GM19438 (cell line): ENCODE data around the gene TPD52L1.
A peak's percentile ranks its signal among the peaks of the same experiment; 100 is the strongest.
"Not testable (repeated sequence)": the region's sequence is repeated elsewhere in the genome, so short reads cannot be mapped to it uniquely, and the experiment has no call there.

Experiments used
- ATAC-seq: cut with Tn5 transposase; IDR thresholded peaks from one replicate; pipeline ENCODE4 v1.9.1; 2021; ENCODE audit warnings: low read depth; ENCODE audit not compliant: unreplicated experiment

Gene TPD52L1, protein sequence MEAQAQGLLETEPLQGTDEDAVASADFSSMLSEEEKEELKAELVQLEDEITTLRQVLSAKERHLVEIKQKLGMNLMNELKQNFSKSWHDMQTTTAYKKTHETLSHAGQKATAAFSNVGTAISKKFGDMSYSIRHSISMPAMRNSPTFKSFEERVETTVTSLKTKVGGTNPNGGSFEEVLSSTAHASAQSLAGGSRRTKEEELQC

DNA sequence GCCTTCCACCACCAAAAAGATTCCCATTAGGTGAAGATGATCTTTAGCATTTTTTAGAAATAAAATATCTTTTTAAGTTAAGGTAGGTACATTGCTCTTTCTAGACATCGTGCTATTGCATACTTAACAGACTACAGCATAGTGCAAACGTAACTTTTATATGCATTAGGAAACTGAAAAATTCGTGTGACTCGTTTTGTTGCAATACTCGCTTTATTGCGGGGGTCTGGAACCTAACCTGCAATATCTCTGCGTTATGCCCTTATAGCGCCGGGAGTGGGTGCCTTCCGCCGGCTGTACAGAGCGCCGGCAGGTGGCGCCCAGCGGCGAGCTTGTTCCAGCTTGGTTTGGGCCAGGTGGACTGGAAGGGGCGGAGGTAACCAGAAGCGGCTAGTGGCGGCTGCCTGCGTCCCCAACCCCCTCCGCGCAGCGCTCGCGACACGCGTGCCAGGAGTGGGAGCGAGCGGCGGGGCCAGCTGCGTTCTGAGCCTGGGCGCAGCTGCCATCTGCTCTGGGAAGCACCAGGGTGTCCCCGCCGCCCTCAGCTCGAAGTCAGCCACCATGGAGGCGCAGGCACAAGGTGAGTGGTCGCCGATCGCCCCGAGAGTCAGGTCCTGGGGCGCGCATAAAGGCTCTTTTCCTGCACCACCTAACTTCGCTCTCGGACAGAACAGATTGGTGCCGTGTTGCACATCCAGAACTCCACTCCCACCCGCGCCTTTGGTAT is at the start of gene TPD52L1:
TPD52L1 (plus strand) TSS at position 383 of the 727 bp plus-strand sequence; CDS start at position 562, 179 bp downstream.
- ATAC-seq, result peak; percentile 100

DNA sequence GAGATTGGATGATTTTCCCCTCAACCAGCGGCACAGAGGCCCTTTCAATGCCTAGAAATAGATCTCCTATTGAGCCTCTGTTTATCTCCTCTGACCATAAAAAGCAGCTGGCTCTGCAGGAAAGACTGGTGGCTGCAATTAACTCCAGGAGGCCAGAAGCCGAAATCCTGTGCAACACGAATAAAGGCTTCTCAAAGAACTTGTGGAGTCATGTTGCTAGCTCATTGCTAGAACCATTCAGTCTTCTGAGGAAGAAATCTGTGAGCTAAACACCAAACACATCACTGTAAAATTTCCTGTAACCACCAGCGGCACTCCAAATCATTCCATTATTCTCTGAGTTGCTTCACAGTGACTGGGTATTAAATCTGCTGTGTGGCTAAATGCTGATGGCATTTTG is 49.1 kb upstream of the TPD52L1 start:
- no peak for ATAC-seq

DNA sequence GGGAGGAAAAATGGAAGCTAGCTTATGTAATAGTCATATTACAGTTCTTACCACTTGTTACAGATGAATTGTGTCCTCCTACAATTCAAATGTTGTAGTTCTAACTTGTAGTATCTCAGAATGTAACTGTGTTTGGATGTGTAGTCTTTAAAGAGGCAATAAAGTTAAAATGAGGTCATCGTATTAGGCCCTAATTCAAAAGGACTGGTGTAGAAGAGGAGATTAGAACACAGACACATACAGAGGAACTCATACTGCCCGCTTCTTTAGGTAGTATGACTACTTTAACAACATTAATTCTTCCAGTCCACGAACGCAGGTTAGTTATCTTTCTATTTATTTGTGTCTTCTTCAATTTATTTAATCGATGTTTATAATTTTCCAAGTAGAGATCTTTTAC is 46.5 kb upstream of the TPD52L1 start:
- no peak for ATAC-seq

DNA sequence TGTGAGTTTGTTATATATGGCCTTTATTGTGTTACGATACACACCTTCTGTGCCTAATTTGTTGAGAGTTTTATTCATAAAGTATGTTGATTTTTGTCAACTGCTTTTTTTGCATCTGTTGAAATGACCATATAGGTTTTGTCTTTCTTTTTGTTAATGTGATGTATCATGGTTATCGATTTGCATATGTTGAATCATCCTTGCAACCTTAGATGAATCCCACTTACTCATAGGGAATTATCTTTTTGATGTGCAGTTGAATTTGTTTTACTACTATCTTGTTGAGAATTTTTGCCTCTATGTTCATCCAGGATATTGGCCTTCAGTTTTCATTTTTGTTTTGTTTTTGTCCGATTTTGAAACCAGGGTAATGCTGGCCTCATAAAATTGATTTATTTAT is 45.7 kb upstream of the TPD52L1 start:
- no peak for ATAC-seq

DNA sequence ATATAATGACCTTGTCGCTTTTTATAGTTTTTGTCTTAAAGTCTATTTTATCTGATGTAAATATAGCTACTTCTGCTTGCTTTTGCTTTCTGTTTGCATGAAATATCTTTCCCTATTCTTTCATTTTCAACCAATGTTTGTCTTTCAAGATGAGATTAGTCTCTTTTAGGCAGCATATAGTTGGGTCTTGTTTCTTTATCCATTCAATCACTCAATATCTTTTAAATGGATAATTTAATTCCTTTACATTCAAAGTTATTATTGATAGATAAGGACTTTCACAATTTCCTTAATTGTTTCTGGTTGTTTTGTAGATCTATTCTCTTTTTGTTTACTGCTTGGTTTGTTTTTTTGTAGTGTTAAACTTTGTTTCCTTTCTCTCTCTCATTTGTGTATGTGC is 43.5 kb upstream of the TPD52L1 start:
- no peak for ATAC-seq

DNA sequence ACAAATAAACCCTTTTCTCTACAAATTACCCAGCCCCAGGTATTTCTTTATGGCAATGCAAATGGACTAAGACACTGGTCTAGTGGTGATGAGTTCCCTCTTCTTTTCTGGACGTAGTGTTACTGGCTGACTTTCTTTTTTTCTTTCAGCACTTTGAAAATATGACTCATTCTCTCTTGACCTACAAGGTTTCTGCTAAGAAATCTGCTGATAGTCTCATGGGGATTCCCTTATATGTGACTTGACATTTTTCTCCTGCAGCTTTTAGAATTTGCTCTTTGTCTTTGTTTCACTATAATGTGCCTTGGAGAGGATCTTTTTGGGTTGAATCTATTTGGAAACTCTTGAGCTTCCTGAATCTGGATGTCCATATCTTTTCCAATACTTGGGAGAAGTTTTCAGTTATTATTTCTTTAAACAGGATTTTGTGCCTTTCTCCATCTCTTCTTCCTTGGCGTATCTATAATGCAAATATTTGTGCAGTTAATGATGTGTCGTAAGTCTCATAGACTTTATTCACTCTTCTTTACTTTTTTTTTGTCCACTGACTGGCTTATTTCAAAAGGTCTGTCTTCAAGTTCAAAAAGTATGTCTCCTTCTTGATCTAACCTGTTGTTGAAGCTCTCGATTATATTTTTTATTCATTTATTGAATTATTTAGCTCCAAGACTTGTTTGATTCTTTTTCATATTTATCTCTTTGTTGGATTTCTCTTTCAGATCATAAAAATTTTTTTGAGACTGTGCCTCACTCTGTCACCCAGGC is 42.2 kb upstream of the TPD52L1 start:
- ATAC-seq, result no peak

DNA sequence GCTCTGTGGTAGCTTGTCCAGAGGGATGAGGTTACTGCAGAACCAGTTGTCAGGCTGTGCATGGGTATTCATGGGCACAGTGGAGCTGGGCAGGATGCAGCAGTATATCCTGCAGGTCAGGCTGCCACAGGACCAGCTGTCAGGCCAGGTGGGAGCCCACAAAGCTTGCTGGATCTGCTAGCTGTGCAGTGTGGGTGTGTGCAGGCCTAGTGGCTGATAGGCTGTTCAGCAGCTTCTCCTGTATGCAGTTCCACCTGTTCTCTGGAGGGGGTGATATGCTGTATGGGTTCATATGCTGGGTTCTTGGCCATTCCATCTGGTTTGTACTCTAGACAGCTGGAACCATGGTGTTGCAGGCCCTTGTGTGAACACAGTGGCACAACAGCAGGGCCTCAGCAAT is 40.6 kb upstream of the TPD52L1 start:
- ATAC-seq, result no peak

DNA sequence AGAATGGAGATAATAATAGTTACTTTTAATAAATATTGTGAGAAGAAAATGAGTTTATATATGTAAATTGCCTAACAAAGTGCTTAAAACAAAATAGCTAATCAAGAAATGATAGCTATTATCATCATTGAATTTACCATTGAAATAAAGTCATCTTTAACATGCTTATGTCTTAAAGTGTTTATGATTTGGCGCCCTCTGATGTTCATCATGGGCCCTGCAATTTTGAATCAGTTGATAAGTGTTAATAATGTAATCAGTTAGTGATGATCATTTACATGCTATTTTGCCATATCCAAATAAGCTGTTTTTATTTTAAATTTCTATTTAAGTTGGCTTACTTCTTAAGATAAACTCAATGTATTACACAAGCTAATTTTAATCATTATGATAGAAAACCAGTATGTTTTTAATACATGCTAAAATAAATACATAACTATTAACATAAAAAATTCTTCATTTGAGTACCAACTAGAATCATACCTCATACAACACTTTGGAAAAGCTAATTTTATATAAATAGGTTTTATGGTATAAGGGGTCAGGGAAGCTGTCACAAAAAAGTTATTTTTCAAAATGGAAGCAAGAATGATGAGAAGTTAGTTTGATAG is 39.2 kb upstream of the TPD52L1 start:
- ATAC-seq, result no peak

DNA sequence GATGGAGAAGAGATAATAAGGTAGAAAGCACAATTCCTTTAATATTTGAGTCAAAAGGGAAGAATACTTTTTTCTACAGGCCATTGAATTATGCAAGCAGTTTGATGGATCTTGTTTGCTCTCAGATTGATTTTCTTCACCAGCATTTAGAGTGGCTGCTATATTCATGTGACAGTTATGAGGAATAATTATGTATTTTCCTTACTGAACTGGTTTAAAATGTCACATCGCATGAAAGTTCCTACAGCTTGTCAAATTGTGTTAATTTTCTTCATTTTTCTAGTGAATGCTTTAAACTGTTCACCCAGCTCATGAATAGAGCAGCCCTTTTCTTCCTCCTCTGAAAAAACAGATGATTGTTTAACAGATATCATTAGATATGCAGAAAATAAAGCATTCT is 37.4 kb upstream of the TPD52L1 start:
- ATAC-seq, result no peak

DNA sequence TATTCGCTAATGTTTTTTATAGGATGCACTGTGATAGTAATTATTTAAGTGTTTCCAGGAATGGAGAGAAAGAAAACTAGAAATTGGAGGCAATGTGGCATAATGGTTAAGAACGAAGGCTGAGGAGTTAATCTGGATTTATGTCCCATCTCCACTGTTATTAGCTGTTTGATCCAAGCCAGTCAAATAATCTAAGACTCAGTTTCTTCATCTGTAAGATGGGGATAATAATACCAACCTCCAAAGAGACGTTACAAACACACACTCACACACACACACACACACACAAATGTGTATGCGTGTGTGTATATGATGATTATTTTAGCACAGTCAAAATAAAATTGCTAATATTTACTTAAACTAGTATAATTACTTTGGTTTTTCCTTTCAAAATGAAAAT is 36.9 kb upstream of the TPD52L1 start:
- no peak for ATAC-seq

DNA sequence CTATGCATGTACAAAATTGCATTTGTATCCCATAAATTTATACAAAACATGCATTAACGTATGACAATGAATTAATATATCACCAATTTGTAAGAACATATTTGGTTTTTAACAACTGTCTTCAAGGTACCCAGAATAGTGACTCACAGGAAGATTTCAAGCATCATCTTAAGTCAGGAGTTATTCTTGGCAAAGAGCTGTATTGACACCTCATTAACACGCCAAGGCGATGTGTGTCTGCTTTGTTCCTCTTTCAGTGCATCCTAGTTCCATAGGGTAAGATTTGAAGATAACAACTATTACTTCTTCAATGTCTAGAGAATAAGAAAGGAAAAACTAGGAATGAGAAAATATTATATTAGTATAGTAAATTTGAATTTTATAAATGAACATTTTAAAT is 35.8 kb upstream of the TPD52L1 start:
- no peak for ATAC-seq

DNA sequence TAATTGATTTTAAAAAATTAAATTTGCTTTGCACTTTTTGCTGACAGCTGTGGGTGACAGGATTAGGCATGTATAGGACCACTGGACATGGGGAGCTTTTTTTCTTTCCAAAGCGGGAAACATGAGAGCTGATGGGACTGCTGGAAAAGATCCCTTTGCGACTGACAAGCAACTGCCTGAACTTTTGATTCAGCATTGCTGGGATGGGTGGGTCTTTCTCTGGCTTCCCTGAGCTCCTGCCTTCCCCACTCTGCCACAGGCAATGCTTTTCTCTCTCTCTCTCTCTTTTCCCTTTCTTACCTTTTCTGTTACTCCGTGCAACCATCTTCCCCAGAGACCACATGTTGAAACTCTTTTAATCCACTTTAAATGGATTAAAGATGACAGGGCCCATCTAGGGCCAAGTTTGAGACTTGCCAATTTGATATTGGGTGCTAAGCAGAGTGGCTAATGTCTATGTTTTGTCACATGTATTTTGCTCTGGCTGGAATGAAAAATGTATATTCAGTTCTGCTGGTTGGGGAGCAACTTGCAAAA is 33.5 kb upstream of the TPD52L1 start:
- no peak for ATAC-seq

DNA sequence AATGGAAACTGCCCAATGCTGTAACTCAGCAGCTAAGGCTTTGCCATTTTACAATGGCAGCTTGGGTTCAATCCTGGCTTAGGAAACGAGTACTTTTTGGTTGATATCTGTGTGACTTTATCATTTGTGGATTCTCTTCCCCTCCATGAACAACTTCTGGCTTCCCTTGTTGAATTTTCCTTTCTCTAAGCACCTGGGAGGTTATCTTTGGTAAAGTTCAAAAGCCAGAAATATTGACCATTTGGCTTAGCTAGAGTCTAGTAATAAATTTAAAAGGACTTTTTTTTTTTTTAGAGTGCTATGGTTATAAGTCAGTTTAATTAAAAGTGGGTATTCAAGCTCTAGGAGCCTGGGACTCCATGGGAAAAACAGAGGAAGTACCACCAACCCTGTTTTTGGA is 31.7 kb upstream of the TPD52L1 start:
- ATAC-seq, result no peak

DNA sequence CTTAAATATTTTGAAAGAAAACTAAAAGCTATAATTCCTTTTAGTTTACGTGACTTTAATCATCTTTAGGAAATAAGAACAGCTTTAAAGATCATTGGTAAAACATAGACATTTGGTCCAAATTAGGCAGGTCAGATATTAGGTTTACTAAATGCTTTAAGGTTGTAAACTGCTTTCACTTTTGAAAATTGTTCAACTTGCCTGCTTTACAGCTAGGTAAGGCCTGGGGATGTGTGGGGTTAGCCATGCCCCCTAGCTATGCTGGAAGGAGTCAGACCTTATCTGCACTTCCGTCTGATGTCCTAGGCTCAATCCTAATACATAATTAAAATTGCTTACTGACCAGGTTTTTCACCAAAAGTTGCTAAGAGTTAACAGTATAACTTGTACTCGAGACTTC is 30.5 kb upstream of the TPD52L1 start:
- ATAC-seq, result no peak

DNA sequence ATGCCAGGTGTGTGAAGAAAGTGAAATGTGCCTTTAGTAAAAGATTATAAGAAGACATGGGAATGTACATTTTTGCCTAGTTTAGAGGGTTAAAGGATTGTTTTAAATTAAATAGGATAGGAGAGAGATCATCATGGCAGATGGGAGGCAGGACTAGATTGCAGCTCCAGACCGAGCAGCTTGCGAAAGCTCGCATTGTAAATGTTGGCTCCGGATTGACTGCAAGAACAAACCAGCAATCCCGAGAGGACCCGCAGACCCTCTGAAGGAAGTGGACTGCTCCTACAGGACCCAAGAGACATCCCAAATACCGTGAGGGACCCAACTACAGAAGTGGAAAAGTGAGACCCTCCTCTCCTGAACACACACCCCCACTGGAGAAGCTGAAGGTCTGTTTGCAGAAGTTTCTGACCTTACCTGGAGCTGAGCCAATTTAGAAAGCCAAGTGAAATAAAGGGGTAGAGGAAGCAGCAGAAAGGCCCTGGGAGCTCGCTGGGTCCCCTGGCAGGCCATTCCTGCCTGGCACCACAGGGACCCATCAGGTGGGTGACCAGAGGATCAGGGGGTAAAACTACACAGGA is 30.0 kb upstream of the TPD52L1 start:
- no peak for ATAC-seq

DNA sequence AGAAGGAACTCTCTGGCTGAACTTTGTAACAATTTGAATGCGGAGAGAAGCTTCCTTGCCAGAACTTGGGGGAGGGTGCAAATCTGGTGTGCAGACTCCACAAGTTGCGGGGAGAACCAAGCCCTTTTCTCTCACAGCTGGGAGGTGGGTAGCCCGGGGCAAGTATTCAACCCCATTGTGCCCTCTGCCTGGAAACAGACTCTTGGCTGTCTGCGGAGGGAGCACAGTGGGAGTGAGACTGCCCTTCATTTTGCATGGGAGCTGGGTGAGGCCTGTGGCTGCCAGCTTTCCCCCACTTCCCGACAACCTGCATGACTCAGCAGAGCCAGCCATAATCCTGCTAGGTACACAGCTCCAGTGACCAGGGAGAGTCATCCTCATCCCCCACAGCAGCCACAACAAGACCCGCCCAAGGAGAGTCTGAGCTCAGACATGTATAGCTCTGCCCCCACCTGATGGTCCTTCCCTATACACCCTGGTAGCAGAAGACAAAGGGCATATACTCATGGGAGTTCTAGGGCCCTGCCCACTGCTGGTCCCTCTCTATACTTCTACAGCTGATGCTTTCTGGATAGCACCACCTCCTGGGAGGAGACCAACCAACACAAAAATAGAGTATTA is 29.4 kb upstream of the TPD52L1 start:
- ATAC-seq, result no peak

DNA sequence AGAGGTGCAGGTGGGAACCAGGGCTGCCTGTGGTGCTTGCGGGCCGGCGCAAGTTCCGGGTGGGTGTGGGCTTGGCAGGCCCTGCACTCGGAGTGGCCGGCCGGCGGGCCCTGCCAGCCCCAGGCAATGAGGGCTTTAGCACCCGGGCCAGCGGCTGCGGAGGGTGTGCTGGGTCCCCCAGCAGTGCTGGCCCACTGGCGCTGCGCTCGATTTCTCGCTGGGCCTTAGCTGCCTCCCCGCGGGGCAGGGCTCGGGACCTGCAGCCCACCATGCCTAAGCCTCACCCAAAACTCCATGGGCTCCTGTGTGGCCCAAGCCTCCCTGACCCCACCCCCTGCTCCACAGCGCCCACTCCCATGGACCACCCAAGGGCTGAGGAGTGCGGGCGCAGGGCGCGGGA is 27.7 kb upstream of the TPD52L1 start:
- not testable (repeated sequence) for ATAC-seq

DNA sequence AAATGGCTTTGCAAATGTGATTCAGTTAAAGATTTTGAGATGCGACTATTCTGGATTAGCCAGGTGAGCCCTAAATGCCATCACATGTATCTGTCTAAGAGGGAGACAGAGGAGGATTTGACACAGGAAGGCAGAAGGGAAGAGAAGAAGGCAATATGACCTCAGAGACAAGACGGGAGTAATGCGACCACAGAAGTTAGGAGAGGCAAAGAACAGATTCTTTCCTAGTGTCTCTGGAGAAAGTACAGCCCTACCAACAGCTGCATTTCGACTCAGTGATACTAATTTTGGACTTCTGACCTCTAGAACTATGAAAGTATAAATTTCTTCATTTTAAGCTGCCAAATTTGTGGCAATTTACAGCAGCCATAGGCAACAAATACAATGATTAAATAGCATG is 24.2 kb upstream of the TPD52L1 start:
- ATAC-seq, result no peak

DNA sequence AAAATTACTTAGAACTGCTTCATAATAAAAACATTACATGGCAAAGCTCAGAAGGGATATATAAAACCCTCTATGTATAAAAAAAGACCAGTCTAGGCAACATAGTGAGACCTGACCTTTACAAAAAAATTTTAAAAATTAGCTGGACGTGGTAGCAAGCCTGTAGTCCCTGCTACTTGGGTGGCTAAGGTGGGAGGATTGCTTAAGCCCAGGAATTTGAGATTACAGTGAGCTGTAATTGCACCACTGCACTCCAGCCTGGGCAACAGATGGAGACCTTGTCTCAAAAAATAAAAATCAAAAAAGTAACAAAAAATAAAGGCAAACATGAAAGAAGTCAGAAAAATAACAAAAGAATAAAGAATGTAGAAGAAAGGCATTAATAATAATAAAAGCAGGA is 21.5 kb upstream of the TPD52L1 start:
- no peak for ATAC-seq

DNA sequence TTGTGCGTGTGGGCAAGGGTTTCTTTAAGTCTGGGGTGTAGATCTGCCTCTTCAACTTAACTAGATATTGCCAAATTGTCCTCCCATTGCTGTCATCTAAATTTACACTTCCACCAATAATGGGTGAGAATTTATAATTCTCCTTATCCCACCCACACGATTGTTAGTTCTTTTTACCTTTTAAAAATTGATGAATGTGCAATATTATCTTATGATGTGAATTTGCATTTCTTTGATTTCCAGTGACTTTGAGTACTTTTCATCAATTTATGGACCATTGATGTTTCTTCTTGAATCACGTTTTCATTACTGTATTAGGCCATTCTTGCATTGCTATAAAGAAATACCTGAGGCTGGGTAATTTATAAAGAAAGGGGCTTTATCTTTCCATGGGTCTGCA is 17.2 kb upstream of the TPD52L1 start:
- no peak for ATAC-seq
